RWPE2 (cell line): ENCODE measurements around the gene GBF1.
A peak's percentile ranks its signal among the peaks of the same experiment; 100 is the strongest.

Experiments used
- ATAC-seq: fragments of 200-7000 bp; cut with Tn5 transposase; 3 replicates; pipeline ENCODE4 v1.9.1; 2021; ENCODE audit warnings: low read depth
- DNase-seq: peaks from one replicate; pipeline ENCODE4 v3.0.0-alpha.2; 2020; ENCODE audit warnings: low spot score
- H3K27ac ChIP-seq: fragments of 450-650 bp; 2 replicates; pipeline ENCODE4 v1.5.1; 2017; ENCODE audit warnings: mild to moderate bottlenecking; ENCODE audit not compliant: poor library complexity, severe bottlenecking
- H3K27me3 ChIP-seq: fragments of 250-450 bp; sonication (Bioruptor Pico); 2 replicates; pipeline ENCODE4 v1.5.1; 2021; ENCODE audit warnings: mild to moderate bottlenecking, moderate library complexity; ENCODE audit not compliant: insufficient read depth, poor library complexity, severe bottlenecking
- H3K36me3 ChIP-seq: fragments of 250-450 bp; sonication (Bioruptor Pico); 2 replicates; pipeline ENCODE4 v1.5.1; 2020; ENCODE audit warnings: low read depth, mild to moderate bottlenecking, moderate library complexity
- H3K4me1 ChIP-seq: fragments of 250-450 bp; sonication (Bioruptor Pico); 2 replicates; pipeline ENCODE4 v1.5.1; 2021; ENCODE audit warnings: mild to moderate bottlenecking, moderate library complexity; ENCODE audit not compliant: insufficient read depth, poor library complexity, severe bottlenecking
- H3K4me3 ChIP-seq: fragments of 250-450 bp; sonication (Bioruptor Pico); 2 replicates; pipeline ENCODE4 v1.5.1; 2021; ENCODE audit warnings: mild to moderate bottlenecking, moderate library complexity; ENCODE audit not compliant: severe bottlenecking
- H3K9me3 ChIP-seq: fragments of 250-450 bp; sonication (Bioruptor Pico); 2 replicates; pipeline ENCODE4 v1.5.1; 2021; ENCODE audit warnings: mild to moderate bottlenecking, moderate library complexity; ENCODE audit not compliant: severe bottlenecking
- CTCF ChIP-seq: fragments of 450-650 bp; IDR thresholded peaks from one replicate; pipeline ENCODE4 v1.5.1; 2017; ENCODE audit warnings: mild to moderate bottlenecking, moderate library complexity; ENCODE audit not compliant: poor library complexity, severe bottlenecking

GBF1 gene

GRCh38 chr10:102399217-102400021 is 154.1 kb downstream of the GBF1 start:
- peak; percentile 98 for TF ChIP-seq CTCF
- H3K36me3 ChIP-seq, result peaks cover 27% of the 10 kb centered on the region
- DNase-seq (no peak), ATAC-seq (peak; percentile 44)
- H3K4me3 ChIP-seq, result peak overlapping the region; percentile 37
- H3K9me3 ChIP-seq, result no peaks in the 10 kb centered on the region
- H3K27ac ChIP-seq, result peak overlapping the region; percentile 16
- H3K27me3 ChIP-seq, result no peaks in the 10 kb centered on the region
- peaks cover 12% of the 10 kb centered on the region for H3K4me1 ChIP-seq

GRCh38 chr10:102400076-102400475 is 154.7 kb downstream of the GBF1 start:
- H3K27ac ChIP-seq, result no peak overlapping the region
- H3K36me3 ChIP-seq, result peaks cover 27% of the 10 kb centered on the region
- no peak overlapping the region for H3K4me3 ChIP-seq
- H3K27me3 ChIP-seq, result no peaks in the 10 kb centered on the region
- DNase-seq, result no peak
- peaks cover 12% of the 10 kb centered on the region for H3K4me1 ChIP-seq
- no peak for TF ChIP-seq CTCF
- H3K9me3 ChIP-seq, result no peaks in the 10 kb centered on the region
- no peak for ATAC-seq

DNA sequence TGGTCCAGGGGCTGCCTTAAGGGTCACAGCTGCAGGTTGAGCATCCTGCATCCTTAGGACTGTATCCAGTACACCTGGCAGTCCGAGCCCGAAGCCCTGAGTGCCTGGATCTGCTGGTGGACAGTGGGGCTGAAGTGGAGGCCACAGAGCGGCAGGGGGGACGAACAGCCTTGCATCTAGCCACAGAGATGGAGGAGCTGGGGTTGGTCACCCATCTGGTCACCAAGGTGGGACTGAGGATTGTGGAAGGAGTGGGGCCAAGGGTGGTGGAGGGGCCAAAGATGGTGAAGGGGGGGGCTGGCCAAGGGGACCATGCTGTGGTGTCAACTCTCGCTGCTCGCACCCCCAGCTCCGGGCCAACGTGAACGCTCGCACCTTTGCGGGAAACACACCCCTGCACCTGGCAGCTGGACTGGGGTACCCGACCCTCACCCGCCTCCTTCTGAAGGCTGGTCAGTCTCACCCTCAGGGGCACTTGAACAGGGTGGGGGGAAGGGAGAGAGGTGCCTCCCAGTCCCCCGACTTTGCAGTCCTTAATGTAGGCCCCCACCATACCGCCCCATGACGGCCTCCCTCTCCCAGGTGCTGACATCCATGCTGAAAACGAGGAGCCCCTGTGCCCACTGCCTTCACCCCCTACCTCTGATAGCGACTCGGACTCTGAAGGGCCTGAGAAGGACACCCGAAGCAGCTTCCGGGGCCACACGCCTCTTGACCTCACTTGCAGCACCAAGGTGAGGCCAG is 155.4 kb downstream of the GBF1 start:
- Histone ChIP-seq H3K9me3 (no peaks in the 10 kb centered on the region), H3K4me1 (peaks cover 12% of the 10 kb centered on the region), H3K4me3 (no peak overlapping the region), H3K27me3 (no peaks in the 10 kb centered on the region), H3K27ac (peak overlapping the region; percentile 53), H3K36me3 (peaks cover 27% of the 10 kb centered on the region)
- TF ChIP-seq CTCF, result no peak
- DNase-seq (no peak), ATAC-seq (no peak)

- no peak for ATAC-seq
- H3K36me3 ChIP-seq, result peaks cover 27% of the 10 kb centered on the region
- peak overlapping the region; percentile 53 for H3K27ac ChIP-seq
- TF ChIP-seq CTCF, result no peak
- H3K27me3 ChIP-seq, result no peaks in the 10 kb centered on the region
- no peaks in the 10 kb centered on the region for H3K9me3 ChIP-seq
- H3K4me1 ChIP-seq, result peaks cover 12% of the 10 kb centered on the region
- DNase-seq, result no peak
- H3K4me3 ChIP-seq, result no peak overlapping the region
Measured at GRCh38 chr10:102401342-102401654, 156.0 kb downstream of the GBF1 start.
